ENCODE data around the gene KLK11. TPM values are rescaled to one million over a fixed set of nuclear protein-coding genes. Genes with fewer than 3 reads are reported as not detected.

KLK11 gene
- total RNA-seq, 6 experiments from 2014 or later, result not detected

DNA sequence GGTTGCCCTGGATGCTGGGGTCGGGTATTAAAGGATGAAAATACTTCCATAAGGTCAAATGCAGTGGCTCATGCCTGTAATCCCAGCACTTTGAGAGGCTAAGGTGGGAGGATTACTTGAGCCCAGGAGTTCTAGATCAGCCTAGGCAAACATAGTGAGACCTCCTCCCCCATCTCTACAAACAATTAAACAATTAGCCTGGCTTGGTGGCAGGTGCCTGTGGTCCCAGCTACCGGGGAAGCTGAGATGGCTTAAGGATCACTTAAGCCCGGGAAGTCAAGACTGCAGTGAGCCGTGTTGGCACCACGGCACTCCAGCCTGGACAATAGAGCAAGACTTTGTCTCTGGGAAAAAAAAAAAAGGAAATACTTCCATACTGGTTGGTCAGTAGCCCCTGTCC, 1.5 kb downstream of the KLK11 start:
- Mint-ChIP-seq H3K27me3 (ENCODE audit: insufficient read depth) (peaks cover 15% of the 10 kb centered on the region), H3K4me1 (ENCODE audit: low read depth) (no peaks in the 10 kb centered on the region), H3K4me3 (no peak overlapping the region), H3K36me3 (ENCODE audit: low read depth) (no peaks in the 10 kb centered on the region), H3K9me3 (peaks cover 8% of the 10 kb centered on the region), H3K27ac (no peak overlapping the region)
- TF ChIP-seq, protein P1, sequence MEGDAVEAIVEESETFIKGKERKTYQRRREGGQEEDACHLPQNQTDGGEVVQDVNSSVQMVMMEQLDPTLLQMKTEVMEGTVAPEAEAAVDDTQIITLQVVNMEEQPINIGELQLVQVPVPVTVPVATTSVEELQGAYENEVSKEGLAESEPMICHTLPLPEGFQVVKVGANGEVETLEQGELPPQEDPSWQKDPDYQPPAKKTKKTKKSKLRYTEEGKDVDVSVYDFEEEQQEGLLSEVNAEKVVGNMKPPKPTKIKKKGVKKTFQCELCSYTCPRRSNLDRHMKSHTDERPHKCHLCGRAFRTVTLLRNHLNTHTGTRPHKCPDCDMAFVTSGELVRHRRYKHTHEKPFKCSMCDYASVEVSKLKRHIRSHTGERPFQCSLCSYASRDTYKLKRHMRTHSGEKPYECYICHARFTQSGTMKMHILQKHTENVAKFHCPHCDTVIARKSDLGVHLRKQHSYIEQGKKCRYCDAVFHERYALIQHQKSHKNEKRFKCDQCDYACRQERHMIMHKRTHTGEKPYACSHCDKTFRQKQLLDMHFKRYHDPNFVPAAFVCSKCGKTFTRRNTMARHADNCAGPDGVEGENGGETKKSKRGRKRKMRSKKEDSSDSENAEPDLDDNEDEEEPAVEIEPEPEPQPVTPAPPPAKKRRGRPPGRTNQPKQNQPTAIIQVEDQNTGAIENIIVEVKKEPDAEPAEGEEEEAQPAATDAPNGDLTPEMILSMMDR (IDR thresholded peaks at IDR 0.05), result no peak
- no peak for DNase-seq

DNA sequence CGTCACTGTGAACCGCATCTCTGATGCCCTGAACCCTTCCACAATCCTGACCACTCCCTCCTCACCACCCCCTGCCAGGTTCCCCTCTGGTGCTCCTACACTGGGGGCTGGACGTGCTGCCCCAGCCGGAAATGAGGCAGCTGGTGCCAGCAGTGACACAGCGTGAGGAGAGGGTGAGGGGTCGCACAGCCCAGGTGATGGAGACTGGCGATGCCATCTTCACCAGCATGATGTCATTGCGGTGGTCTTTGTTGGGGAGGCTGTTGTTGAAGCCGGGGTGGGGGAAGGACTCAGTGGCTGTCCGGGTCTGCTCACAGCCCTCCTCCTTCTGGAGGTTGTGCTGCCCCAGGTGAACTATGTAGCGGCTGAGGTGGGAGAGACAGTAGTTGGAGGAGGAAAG, 2.5 kb downstream of the KLK11 start:
- Mint-ChIP-seq H3K9me3 (peaks cover 7% of the 10 kb centered on the region; the same call in 1 of the 2 replicates), H3K27ac (no peak overlapping the region), H3K4me1 (ENCODE audit: low read depth) (no peaks in the 10 kb centered on the region), H3K4me3 (no peak overlapping the region), H3K36me3 (ENCODE audit: low read depth) (no peaks in the 10 kb centered on the region), H3K27me3 (ENCODE audit: insufficient read depth) (peaks cover 15% of the 10 kb centered on the region)
- TF ChIP-seq, protein P1 (IDR thresholded peaks at IDR 0.05), result no peak
- DNase-seq, result no peak

GRCh38 chr19:51022526-51022925, 3.9 kb downstream of the KLK11 start:
- no peak overlapping the region for H3K4me3 Mint-ChIP-seq
- H3K36me3 Mint-ChIP-seq (ENCODE audit: low read depth), result no peaks in the 10 kb centered on the region; the same call in 1 of the 2 replicates
- peaks cover 6% of the 10 kb centered on the region; the same call in 1 of the 2 replicates for H3K4me1 Mint-ChIP-seq (ENCODE audit: low read depth)
- peaks cover 19% of the 10 kb centered on the region for H3K27me3 Mint-ChIP-seq (ENCODE audit: insufficient read depth)
- TF ChIP-seq, protein P1 (IDR thresholded peaks at IDR 0.05), result no peak
- DNase-seq, result no peak
- H3K27ac Mint-ChIP-seq, result no peak overlapping the region
- H3K9me3 Mint-ChIP-seq, result peaks cover 4% of the 10 kb centered on the region; the same call in 1 of the 2 replicates

GRCh38 chr19:51020988-51021651, 5.3 kb downstream of the KLK11 start:
- TF ChIP-seq, protein P1 (IDR thresholded peaks at IDR 0.05), result peak; percentile 76
- peaks cover 6% of the 10 kb centered on the region; the same call in 1 of the 2 replicates for H3K4me1 Mint-ChIP-seq (ENCODE audit: low read depth)
- peak; percentile 51 for DNase-seq
- peaks cover 20% of the 10 kb centered on the region for H3K27me3 Mint-ChIP-seq (ENCODE audit: insufficient read depth)
- H3K36me3 Mint-ChIP-seq (ENCODE audit: low read depth), result no peaks in the 10 kb centered on the region; the same call in 1 of the 2 replicates
- no peak overlapping the region for H3K27ac Mint-ChIP-seq
- no peak overlapping the region for H3K4me3 Mint-ChIP-seq
- peaks cover 1% of the 10 kb centered on the region for H3K9me3 Mint-ChIP-seq

GRCh38 chr19:51019544-51019925, 6.9 kb downstream of the KLK11 start, which contains the start of gene KLK10:
Gene KLK10 (minus strand): TSS chr19:51019709. CDS start chr19:51019130, 579 bp downstream.
- Mint-ChIP-seq H3K27ac (no peak within 1 kb of the TSS), H3K27me3 (ENCODE audit: insufficient read depth) (peaks cover 20% of the 10 kb centered on the region), H3K4me1 (ENCODE audit: low read depth) (peaks cover 6% of the 10 kb centered on the region; the same call in 1 of the 2 replicates), H3K4me3 (peak within 1 kb of the TSS; percentile 45; the same call in 1 of the 2 replicates), H3K9me3 (peaks cover 6% of the 10 kb centered on the region), H3K36me3 (ENCODE audit: low read depth) (no peaks in the 10 kb centered on the region; the same call in 1 of the 2 replicates)
- TF ChIP-seq, protein P1 (IDR thresholded peaks at IDR 0.05), result no peak
- no peak for DNase-seq

Data from HFFc6 (cell line).